GM19328 (cell line): Measurements from ENCODE around the gene ZNF519.
"Not testable (repeated sequence)": the region's sequence is repeated elsewhere in the genome, so short reads cannot be mapped to it uniquely, and the experiment has no call there.

Experiments used
- ATAC-seq: cut with Tn5 transposase; IDR thresholded peaks from one replicate; pipeline ENCODE4 v1.9.1; 2021; ENCODE audit warnings: mild to moderate bottlenecking, moderate library complexity; ENCODE audit not compliant: unreplicated experiment

The ZNF519 gene

GRCh38 chr18:14147935-14148865 is 16.0 kb upstream of the ZNF519 start:
- ATAC-seq = not testable (repeated sequence)

- ATAC-seq = not testable (repeated sequence)
These were observed 14.5 kb upstream of the ZNF519 start for GRCh38 chr18:14146771-14147170.

- ATAC-seq = not testable (repeated sequence)
These were observed 13.5 kb upstream of the ZNF519 start for GRCh38 chr18:14145581-14146338.

GRCh38 chr18:14145021-14145420 is 12.8 kb upstream of the ZNF519 start:
- ATAC-seq = not testable (repeated sequence)

- ATAC-seq = no peak
These were observed 12.3 kb upstream of the ZNF519 start for GRCh38 chr18:14144628-14144895.

- ATAC-seq = not testable (repeated sequence)
These were observed 11.8 kb upstream of the ZNF519 start for GRCh38 chr18:14143871-14144627.

GRCh38 chr18:14143396-14143795 is 11.2 kb upstream of the ZNF519 start:
- not testable (repeated sequence) for ATAC-seq

GRCh38 chr18:14142177-14142576 is 9.9 kb upstream of the ZNF519 start:
- ATAC-seq = not testable (repeated sequence)

- ATAC-seq = not testable (repeated sequence)
These were observed 7.3 kb upstream of the ZNF519 start for GRCh38 chr18:14139583-14139982.

- not testable (repeated sequence) for ATAC-seq
These were observed 5.7 kb upstream of the ZNF519 start for GRCh38 chr18:14137971-14138370.

GRCh38 chr18:14131696-14132270 is 452 bp downstream of the ZNF519 start:
- peak; percentile 6 for ATAC-seq

GRCh38 chr18:14130804-14131203 is 1.4 kb downstream of the ZNF519 start:
- not testable (repeated sequence) for ATAC-seq

GRCh38 chr18:14124689-14125088 is 7.5 kb downstream of the ZNF519 start:
- no peak for ATAC-seq

- no peak for ATAC-seq
These were observed 10.1 kb downstream of the ZNF519 start for GRCh38 chr18:14122097-14122496.

GRCh38 chr18:14120926-14121325 is 11.3 kb downstream of the ZNF519 start:
- no peak for ATAC-seq

- no peak for ATAC-seq
These were observed 14.6 kb downstream of the ZNF519 start for GRCh38 chr18:14117606-14118005.

- ATAC-seq = no peak
These were observed 25.3 kb downstream of the ZNF519 start for GRCh38 chr18:14106906-14107305.

- ATAC-seq = no peak
These were observed 27.1 kb downstream of the ZNF519 start for GRCh38 chr18:14104906-14105748.

- ATAC-seq = no peak
These were observed 28.0 kb downstream of the ZNF519 start for GRCh38 chr18:14104201-14104600.
